GM21360 (cell line): ENCODE results near the gene NBEAL2.

Experiments
- ATAC-seq: cut with Tn5 transposase; IDR thresholded peaks from one replicate; pipeline ENCODE4 v1.9.1; 2021; ENCODE audit warnings: mild to moderate bottlenecking, moderate library complexity; ENCODE audit not compliant: unreplicated experiment

The NBEAL2 gene

DNA sequence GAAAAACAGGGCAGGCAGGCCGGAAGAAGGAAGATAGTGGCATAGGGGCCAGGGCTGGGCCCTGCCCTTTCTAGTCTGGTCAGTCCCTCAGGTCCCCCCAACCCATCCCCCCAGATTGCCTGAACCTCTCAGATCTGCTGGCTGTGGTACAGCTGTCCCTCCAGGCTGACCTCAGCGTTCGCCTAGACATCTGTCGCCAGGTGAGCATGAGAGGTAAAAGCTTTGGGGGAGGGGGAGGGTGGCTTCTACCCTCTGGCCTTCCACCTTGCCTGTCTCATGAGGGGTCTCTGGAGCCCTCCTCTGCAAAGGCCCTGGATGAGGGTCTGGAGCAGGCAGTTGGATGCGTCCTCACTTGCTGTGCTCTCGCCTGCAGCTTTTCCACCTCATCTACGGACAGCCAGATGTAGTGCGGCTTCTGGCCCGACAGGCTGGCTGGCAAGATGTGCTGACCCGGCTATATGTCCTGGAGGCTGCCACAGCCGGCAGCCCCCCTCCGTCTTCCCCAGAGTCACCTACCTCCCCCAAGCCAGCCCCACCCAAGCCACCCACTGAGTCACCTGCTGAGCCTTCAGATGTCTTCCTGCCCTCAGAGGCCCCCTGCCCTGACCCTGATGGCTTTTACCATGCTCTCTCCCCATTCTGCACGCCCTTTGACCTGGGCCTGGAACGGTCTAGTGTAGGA is 20.2 kb downstream of the NBEAL2 start:
- no peak for ATAC-seq

DNA sequence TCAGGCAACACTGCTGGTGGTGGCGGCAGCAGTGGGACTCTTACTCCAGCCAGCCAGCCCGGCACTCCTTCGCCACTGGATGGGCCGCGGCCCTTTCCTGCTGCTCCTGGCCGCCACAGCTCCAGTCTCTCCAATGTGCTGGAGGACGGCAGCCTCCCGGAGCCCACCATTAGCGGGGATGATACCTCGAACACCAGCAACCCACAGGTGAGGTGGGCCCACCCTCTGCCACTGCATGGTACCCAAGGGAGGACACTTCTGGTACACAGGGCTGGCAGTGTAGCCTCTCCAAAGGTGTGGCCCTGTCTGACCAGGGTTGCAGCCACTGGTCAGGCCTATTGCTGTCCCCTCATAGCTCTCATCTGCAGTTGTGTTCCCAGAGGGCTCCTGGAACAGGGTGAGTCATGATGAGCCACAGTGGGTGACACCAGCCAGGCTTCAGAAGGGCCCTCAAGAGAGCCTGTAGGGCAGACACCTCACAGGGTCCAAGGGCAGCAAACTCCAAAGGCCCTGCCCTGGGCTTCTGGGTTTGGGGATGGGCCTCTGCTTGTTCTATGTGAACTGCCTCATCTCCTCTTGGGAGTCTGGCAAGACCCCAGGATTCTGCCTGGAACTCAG is 20.8 kb downstream of the NBEAL2 start:
- ATAC-seq = no peak

DNA sequence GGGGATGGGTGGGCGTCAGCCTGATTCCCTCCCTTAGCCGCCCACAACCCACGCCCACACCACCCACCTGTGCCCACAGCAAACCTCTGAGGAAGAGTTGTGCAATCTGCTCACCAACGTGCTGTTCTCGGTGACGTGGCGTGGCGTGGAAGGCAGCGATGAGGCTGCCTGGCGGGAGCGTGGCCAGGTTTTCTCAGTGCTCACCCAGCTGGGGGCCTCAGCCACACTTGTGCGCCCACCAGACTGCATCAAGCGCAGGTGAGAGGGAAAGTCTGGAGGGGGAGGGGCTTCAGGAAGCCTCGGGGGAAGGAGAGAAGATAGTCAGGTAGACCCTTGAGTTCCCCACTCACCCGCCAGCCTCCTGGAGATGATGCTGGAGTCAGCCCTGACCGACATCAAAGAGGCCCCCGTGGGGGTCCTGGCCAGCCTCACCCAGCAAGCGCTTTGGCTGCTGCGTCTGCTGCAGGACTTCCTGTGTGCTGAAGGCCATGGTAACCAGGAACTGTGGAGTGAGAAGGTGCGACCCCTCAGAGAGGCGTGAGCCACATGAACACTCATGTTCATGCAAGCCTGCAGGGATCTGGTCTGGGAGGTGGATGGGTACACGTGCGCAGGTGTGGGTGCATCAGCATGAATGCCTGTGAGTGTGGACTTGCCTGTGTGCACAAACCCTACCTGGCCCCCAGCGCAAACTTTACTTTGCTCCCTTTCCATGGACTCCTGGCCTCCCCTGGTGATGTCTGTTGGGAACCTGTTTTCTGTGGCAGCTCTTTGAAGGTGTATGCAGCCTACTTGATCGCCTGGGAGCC is 21.7 kb downstream of the NBEAL2 start:
- ATAC-seq = no peak

DNA sequence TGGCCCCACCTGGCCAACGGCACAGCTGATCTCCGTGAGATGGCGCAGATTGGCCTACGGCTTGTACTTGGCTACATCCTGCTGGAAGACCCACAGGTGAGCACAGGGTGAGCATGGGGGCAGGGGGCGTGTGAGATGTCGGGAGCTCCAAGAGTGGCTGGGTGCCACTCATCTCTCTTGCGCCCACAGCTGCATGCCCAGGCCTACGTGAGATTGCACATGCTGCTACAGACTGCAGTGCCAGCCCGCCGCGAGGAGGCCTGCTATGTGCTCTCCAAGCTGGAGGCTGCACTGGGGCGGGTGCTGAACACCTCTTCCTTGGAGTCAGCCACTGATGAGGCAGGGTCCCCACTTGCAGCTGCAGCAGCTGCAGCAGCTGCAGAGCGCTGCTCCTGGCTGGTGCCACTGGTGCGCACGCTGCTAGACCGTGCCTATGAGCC is 22.3 kb downstream of the NBEAL2 start:
- no peak for ATAC-seq

DNA sequence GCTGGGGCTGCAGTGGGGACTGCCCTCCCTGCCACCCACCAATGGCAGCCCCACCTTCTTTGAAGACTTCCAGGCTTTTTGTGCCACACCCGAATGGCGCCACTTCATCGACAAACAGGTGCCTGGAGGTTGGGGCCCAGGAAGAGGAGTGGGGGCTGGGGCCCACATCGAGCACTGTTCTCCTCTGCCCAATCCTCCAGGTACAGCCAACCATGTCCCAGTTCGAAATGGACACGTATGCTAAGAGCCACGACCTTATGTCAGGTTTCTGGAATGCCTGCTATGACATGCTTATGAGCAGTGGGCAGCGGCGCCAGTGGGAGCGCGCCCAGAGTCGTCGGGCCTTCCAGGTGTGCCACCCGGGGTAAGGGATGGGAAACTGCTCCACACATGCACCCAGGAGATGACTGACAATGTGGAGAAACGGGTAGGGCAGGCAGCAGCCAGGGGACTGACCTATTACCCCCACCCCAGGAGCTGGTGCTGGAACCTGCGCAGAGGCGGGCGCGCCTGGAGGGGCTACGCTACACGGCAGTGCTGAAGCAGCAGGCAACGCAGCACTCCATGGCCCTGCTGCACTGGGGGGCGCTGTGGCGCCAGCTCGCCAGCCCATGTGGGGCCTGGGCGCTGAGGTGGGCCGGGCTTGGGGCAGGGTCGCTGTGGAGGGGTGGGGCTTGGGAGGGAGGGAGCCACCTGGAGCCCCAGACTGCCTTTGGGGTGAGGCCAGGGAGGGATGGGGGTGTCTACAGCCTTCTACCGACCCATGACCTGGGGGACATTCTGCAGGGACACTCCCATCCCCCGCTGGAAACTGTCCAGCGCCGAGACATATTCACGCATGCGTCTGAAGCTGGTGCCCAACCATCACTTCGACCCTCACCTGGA is 22.9 kb downstream of the NBEAL2 start:
- ATAC-seq = no peak

DNA sequence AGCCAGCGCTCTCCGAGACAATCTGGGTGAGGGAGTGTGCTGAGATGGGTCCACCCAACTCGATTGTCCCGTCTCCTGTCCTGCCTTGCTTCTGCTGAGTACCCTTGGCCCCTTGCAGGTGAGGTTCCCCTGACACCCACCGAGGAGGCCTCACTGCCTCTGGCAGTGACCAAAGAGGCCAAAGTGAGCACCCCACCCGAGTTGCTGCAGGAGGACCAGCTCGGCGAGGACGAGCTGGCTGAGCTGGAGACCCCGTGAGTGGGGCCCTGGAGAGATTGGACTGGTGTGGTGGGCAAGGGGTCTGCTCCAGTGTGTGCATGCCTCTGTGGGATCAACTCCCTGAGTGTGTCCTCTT is 23.6 kb downstream of the NBEAL2 start:
- ATAC-seq = no peak

DNA sequence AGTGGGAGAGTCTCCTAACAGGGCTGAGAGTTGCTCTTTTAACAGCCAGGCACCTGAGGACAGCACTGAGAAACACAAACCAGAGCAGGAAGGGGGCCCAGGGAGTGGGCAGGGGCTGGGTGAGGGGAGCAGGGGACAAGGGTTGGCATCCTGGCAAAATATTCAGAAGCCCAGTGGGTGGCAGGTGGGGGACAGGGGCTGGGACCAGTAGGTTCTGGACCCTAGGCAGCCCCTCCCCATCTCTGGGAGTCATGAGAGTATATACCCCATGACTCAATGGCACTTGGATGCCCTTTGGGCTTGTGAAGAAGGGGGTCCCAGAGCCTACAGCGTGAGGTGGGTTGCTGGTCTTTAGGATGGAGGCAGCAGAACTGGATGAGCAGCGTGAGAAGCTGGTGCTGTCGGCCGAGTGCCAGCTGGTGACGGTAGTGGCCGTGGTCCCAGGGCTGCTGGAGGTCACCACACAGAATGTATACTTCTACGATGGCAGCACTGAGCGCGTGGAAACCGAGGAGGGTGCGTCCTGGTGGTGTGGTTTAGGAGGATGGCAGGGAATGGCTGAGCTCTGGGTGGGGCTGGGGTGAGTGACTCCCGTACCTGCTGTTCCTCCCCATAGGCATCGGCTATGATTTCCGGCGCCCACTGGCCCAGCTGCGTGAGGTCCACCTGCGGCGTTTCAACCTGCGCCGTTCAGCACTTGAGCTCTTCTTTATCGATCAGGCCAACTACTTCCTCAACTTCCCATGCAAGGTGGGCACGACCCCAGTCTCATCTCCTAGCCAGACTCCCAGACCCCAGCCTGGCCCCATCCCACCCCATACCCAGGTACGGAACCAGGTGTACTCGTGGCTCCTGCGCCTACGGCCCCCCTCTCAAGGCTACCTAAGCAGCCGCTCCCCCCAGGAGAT is 24.2 kb downstream of the NBEAL2 start:
- ATAC-seq = no peak

DNA sequence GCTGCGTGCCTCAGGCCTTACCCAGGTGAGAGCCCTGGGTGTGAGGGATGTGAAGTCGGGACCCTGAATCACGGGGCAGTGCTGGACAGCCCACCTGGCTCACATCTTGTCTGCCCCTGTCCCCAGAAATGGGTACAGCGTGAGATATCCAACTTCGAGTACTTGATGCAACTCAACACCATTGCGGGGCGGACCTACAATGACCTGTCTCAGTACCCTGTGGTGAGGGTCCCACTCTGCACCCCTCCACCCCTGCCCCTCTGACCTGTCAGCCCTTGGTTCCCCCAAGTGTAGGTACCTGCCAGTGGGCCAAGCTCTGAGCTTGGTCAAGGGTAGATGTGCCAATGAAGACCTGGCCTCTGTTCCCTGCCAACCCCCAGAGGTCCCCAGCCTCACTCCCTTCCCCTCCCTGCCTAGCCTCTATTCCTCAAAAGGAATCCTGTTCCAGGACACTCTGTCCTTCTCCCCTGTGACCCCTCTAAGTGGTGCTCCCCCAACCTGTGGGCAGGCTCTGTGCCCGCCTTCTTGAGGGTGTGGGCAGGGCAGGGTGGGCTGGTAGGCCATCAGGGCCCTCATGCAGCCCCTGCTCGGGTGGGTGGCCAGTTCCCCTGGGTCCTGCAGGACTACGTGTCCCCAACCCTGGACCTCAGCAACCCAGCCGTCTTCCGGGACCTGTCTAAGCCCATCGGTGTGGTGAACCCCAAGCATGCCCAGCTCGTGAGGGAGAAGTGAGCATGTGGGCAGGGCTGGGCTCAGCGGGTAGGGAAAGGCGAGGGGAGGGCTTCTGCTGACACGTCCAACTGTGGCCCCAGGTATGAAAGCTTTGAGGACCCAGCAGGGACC is 25.1 kb downstream of the NBEAL2 start:
- no peak for ATAC-seq

DNA sequence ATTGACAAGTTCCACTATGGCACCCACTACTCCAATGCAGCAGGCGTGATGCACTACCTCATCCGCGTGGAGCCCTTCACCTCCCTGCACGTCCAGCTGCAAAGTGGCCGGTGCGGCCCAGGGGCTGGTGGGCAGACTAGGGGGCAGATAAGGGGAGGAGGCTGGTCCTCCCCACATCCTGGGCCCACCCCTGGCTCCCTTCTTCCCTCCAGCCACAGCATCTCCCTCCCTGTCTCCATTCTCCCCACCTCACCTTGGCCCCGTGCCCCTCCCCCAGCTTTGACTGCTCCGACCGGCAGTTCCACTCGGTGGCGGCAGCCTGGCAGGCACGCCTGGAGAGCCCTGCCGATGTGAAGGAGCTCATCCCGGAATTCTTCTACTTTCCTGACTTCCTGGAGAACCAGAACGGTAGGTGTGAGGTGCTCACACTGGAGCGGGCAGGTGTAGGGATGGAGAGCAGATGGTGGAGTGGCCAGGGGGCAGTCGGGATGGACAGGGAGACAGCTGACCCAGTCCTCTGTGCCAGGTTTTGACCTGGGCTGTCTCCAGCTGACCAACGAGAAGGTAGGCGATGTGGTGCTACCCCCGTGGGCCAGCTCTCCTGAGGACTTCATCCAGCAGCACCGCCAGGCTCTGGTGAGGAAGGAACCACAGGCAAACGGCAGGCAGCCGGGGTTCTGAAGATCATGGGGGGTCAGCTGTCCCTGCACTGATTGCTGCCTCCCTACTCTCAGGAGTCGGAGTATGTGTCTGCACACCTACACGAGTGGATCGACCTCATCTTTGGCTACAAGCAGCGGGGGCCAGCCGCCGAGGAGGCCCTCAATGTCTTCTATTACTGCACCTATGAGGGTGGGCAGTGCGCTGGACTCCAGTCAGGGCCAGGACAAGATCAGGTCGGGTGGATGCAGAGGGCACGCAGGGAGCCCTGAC is 26.0 kb downstream of the NBEAL2 start:
- no peak for ATAC-seq

DNA sequence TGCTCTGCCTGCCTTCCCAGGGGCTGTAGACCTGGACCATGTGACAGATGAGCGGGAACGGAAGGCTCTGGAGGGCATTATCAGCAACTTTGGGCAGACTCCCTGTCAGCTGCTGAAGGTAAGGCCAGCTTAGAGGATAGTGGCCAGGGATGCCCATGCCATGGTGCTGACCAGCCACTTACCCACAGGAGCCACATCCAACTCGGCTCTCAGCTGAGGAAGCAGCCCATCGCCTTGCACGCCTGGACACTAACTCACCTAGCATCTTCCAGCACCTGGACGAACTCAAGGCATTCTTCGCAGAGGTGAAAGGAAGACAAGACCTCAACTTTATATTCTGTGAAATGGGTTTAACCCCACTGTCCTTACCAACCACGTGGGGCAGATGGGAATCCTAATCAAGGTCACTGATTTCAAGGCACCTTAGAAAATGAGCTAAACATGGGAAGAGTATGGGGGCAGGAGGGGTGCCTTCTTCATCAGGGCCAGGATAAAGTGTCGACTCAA is 26.7 kb downstream of the NBEAL2 start:
- no peak for ATAC-seq

DNA sequence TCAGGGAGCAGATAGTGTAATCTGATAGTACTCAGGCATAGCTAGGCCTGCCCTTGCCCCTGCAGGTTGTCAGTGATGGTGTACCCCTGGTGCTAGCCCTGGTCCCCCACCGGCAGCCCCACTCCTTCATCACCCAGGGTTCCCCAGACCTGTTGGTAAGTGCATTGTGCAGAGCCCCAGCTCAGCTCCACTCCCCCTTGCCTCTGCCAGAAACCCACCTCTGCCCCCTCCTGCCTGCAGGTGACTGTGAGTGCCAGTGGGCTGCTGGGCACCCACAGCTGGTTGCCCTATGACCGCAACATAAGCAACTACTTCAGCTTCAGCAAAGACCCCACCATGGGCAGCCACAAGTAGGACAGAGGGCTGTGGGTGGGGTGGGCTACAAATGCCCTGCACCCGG is 27.5 kb downstream of the NBEAL2 start:
- ATAC-seq = no peak

DNA sequence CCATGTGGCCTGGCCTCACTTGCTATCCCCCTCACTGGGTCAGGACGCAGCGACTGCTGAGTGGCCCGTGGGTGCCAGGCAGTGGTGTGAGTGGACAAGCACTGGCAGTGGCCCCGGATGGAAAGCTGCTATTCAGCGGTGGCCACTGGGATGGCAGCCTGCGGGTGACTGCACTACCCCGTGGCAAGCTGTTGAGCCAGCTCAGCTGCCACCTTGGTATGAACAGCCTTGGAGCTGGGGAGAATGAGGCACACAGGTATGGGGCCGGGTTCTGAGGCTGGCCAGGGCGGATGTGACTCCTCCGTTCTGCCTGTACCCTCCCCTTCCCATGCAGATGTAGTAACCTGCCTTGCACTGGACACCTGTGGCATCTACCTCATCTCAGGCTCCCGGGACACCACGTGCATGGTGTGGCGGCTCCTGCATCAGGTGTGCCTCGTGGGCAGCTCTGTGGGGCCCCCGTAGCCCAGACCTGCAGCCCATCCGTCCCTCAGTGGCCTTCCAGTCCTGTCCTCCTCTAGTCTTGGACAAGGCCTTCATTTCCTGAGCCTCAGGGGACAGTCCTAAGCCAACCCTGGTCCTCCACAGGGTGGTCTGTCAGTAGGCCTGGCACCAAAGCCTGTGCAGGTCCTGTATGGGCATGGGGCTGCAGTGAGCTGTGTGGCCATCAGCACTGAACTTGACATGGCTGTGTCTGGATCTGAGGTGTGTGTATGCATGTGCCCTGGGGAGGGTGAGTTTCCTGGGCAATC is 28.2 kb downstream of the NBEAL2 start:
- ATAC-seq = no peak

DNA sequence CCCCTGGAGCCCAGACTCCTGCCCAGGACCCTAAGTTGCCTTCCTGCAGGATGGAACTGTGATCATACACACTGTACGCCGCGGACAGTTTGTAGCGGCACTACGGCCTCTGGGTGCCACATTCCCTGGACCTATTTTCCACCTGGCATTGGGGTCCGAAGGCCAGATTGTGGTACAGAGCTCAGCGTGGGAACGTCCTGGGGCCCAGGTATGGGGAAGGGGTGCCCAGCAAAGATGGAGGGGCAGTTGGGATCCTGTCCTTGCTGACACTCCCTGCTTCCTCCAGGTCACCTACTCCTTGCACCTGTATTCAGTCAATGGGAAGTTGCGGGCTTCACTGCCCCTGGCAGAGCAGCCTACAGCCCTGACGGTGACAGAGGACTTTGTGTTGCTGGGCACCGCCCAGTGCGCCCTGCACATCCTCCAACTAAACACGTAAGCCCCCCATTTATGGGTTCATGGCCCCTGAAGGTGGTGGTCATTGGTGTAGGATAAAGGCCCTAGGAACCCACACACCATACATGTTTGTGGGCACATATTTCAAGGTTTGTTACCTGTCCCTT is 28.8 kb downstream of the NBEAL2 start:
- ATAC-seq = no peak

DNA sequence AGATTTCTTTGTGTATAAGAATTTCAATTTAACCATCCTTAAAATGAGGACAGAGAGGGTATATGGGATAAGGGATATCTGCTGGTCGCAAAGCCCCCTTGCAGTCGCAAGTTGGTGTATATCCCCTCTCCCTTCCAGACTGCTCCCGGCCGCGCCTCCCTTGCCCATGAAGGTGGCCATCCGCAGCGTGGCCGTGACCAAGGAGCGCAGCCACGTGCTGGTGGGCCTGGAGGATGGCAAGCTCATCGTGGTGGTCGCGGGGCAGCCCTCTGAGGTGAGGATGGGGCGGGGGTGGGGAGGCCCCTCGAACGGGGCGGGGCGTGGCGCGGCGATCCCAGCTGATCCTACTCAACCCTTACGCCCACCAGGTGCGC is 29.4 kb downstream of the NBEAL2 start:
- ATAC-seq = no peak

DNA sequence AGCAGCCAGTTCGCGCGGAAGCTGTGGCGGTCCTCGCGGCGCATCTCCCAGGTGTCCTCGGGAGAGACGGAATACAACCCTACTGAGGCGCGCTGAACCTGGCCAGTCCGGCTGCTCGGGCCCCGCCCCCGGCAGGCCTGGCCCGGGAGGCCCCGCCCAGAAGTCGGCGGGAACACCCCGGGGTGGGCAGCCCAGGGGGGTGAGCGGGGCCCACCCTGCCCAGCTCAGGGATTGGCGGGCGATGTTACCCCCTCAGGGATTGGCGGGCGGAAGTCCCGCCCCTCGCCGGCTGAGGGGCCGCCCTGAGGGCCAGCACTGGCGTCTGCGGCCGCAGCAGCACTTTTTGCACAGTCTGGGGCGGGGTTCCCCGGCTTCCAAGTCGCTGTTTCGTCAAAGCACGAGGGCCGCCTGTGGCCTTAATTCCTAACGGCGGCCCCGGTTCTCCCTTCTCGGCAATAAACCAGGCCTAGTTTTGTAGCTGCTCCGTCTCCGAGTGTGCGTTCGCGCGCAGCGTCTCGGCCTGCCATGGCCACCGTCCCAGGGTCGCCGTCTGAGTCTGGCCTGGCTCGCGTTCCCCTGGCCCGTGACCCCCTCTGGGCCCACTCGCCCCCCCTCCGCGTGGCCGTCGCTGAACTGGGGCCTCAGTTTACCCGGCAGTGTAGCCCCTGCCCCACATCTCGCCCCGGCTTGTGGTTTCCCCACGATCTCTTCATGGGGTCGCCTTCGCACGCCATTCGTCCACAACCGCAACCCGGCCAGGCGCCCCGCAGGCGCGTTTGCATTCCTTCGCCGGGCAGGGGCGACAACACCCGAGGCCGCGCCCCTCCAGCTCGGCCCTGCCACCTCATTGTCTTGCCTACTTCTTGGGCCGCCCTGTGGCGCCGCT is 30.0 kb downstream of the NBEAL2 start:
- ATAC-seq = peak; percentile 71

DNA sequence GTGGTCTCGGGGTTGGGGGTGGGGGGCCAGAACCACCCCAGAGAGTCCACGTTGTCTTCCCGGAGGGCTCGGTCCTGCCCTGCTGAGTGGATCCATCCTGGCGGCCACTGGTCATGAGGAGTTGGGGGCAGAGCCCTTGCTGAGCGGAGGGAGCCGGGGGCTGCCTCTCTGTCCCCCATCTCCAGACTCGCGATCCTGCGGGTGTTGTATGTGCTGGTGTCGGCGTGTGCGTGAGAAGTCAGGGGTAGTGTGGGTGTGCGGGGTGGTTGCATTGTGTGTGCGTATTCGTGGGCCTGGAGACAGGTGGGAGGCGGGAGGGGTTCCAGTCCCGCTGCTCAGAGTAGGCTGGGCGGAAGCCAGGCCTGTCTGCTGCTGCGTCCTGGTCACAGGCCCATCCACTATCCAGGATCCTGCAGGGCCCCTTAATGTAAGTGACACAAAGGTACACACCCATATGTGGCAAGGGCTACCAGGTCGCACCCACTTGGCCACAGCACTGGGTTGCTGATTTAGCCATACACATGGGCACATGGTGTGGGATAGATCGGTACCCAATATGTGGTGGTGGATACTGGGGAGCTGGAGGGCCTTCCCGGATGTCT is 30.7 kb downstream of the NBEAL2 start:
- no peak for ATAC-seq
